Heart right ventricle (tissue), 16 donors: ENCODE results near the gene CAPN5. TPM values are rescaled to one million over a fixed set of nuclear protein-coding genes. Genes with fewer than 3 reads are reported as not detected.

Experiments used
- ATAC-seq, 8 donors: fragments of 200-7000 bp; cut with Tn5 transposase; one replicate each; pipeline ENCODE4 v1.9.1; 2020; ENCODE audit warnings: mild to moderate bottlenecking in 8 of 8, moderate library complexity in 8 of 8, moderate number of reproducible peaks in 1 of 8
- DNase-seq, 2 donors: peaks; one replicate each; pipeline ENCODE4 v3.0.0-alpha.2; 2020
- H3K27ac ChIP-seq, 10 donors: fragments of 200-600 bp; sonication (generic) in 2 of 10; one replicate each; pipeline versions ENCODE4 v1.5.0 to v1.8.0; 2020 to 2022; ENCODE audit warnings: mild to moderate bottlenecking in 3 of 10
- H3K27me3 ChIP-seq, 7 donors: fragments of 200-600 bp; one replicate each; pipeline ENCODE4 v1.8.0; 2021 to 2022; ENCODE audit warnings: mild to moderate bottlenecking in 2 of 7
- H3K36me3 ChIP-seq, 9 donors: fragments of 200-600 bp; sonication (generic) in 1 of 9; one replicate each; pipeline versions ENCODE4 v1.5.0 to v1.8.0; 2020 to 2022; ENCODE audit warnings: mild to moderate bottlenecking in 2 of 9
- H3K4me1 ChIP-seq, 9 donors: fragments of 200-600 bp; sonication (generic) in 1 of 9; one replicate each; pipeline versions ENCODE4 v1.5.0 to v1.8.0; 2020 to 2022; ENCODE audit warnings: mild to moderate bottlenecking in 4 of 9
- H3K4me3 ChIP-seq, 10 donors: fragments of 200-600 bp; sonication (generic) in 2 of 10; one replicate each; pipeline versions ENCODE4 v1.5.0 to v1.8.0; 2020 to 2022; ENCODE audit warnings: mild to moderate bottlenecking in 7 of 10, moderate library complexity in 2 of 10
- H3K9me3 ChIP-seq, 11 donors: fragments of 200-600 bp in 10 of 11; sonication (generic) in 2 of 11; one replicate each; pipeline versions ENCODE4 v1.5.0 to v1.8.0; 2013 to 2022; ENCODE audit warnings: mild to moderate bottlenecking in 2 of 11, control low read depth in 1 of 11, moderate library complexity in 1 of 11
- CTCF ChIP-seq, 9 donors: fragments of 200-600 bp; sonication (generic) in 2 of 9; IDR thresholded peaks; one replicate each; pipeline versions ENCODE4 v1.5.0 to v1.8.0; 2021 to 2022; ENCODE audit warnings: antibody characterized with exemption in 9 of 9, mild to moderate bottlenecking in 5 of 9, moderate library complexity in 1 of 9
- WGBS, 2 donors: extraction: QIAGEN DNeasy Blood & Tissue Kit; methylation state at CpG; one replicate each; pipeline ENCODE4 v1.1.7; 2013; ENCODE audit warnings: inconsistent platforms in 1 of 2; 5-methylcytosine and 5-hydroxymethylcytosine counted together
- intact Hi-C, 10 donors: fragments of 100-400 bp; cut with DNase I; formaldehyde crosslinking; loops; one replicate each; pipeline versions ENCODE4 v1.11.1 to v1.14.2; 2022
- polyA plus RNA-seq, 2 donors: library from polyadenylated mRNA; stranded (reverse); fragments of 200-250 nt; gene quantifications; one replicate each; pipeline ENCODE4 v1.2.3, GENCODE V29; 2013
- total RNA-seq, 10 donors: library from RNA; stranded (reverse); fragmentation: NEBNext Ultra II Directional in 3 of 10; extraction: Animal tissue kit (Norgen Biotek cat#: 25700) in 3 of 10; gene quantifications; one replicate each; pipeline versions ENCODE4 v1.2.1 to v1.2.4, GENCODE V29; 2021 to 2023
- donor health status: Arrhythmogenic right ventricular cardiomyopathy.
- donor health status: ischemic (EF 13 %, LVEDD 7.1; RV severe dilation, severe dysfunction).
- donor health status: healthy with polysubstance abuse.
- donor health status: DM: no; HTN: yes; CAD: no.
- donor health status: DM: no; HTN: no; CAD: no.
- donor health status: ischemic (EF 25% LVEDD 6.9; RV normal size, moderate dysfunction).
- donor health status: ischemic (EF 25% LVEDD 5.7; RV mildly dilated, moderate dysfunction).
- donor health status: healthy.
- donor health status: DM: yes; HTN: yes; CAD: no.
- donor health status: Ischemic cardiomyopathy.
- donor health status: ischemic (EF 35%, LVEDD 5.7; RV mildly dilated, moderate dysfunction).
- donor health status: nonischemic (EF 11% LVEDD 7.7; RV severe dilation, severe dysfunction).
- donor health status: DM: yes; HTN: yes; CAD: no.
- donor health status: PGD.
- donor health status: ischemic (EF 29% LVEDD 5.4; RV normal size, mild dysfunction).
- donor health status: nonischemic (EF 23%, LVEDD 6.1; RV moderate dilation, normal function).

Gene CAPN5
- total and polyA plus RNA-seq, 12 donors = 1.8 to 3.6 (median 2.6) TPM

DNA sequence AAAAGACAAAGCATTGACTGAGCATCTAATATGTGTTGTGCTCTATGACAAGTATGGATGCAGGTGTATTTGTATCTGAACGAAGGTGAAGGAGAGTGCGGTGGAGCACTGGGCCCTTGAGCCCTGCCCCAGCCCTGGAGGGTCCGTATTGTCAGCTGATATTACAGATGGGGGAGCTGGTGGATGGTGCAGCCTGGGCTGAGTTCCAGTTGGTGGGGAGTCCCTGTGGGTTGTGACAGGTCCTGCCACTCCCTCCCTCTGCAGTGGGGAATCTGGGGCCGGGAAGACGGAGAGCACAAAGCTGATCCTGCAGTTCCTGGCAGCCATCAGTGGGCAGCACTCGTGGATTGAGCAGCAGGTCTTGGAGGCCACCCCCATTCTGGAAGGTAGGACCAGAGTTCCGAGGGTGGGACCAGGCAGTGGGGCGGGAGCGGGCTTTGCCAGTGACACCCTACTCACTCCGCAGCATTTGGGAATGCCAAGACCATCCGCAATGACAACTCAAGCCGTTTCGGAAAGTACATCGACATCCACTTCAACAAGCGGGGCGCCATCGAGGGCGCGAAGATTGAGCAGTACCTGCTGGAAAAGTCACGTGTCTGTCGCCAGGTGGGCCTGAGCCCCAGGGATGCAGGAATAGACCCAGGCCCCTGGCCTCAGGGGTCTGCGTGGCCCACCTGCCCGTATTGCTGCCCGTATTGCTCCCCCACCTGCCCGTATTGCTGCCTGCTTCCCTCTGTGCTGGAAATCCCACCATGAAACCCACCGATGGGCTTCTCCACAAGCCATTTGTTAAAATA, 89.8 kb downstream of the CAPN5 start:
- intact Hi-C loops = no loop called here
- Histone ChIP-seq H3K27me3 (no peaks in the 10 kb centered on the region), H3K4me1 (peaks cover 0 to 26% (median 21%) of the 10 kb centered on the region in 9 donors), H3K36me3 (no peaks in the 10 kb centered on the region), H3K9me3 (no peaks in the 10 kb centered on the region), H3K27ac (no peak overlapping the region), H3K4me3 (no peak overlapping the region)
- ATAC-seq = no peak
- WGBS, 2 donors = 94 to 95% methylated on average over 26 of the region's 26 CpGs
- DNase-seq = no peak
- no peak for TF ChIP-seq CTCF (IDR thresholded peaks at IDR 0.05)

DNA sequence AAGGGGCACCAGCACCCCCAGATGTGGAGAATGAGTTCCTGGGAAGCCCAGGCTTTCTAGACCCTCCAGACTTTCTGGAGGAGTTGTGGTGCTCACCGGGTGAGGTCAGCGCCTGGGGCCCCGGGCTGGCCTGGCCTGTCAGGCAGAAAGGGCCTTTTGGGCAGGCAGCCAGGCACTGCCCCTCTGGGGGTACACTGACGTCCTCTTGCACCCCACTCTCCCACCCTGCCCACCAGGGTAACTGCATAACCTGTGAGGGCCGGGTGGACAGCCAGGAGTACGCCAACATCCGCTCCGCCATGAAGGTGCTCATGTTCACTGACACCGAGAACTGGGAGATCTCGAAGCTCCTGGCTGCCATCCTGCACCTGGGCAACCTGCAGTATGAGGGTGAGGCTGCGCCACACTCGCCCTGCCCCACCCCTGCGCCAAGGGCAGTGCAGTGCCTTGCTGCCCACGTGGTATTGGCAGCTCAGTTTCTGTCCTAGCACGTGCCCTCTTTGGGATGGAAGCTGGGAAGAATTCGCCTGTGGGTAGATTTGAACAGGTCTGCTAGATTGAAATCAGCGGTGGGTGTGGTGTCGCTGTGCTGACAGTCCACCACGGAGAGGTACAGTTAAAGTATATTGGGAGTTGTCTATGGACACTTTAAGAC, 91.4 kb downstream of the CAPN5 start:
- Histone ChIP-seq H3K27me3 (no peaks in the 10 kb centered on the region), H3K27ac (no peak overlapping the region), H3K36me3 (no peaks in the 10 kb centered on the region), H3K4me1 (peaks cover 0 to 17% (median 15%) of the 10 kb centered on the region in 9 donors), H3K4me3 (no peak overlapping the region), H3K9me3 (no peaks in the 10 kb centered on the region)
- intact Hi-C loops = no loop called here
- ATAC-seq = no peak
- no peak for DNase-seq
- no peak for TF ChIP-seq CTCF (IDR thresholded peaks at IDR 0.05)
- 89 to 90% methylated on average over 19 of the region's 19 CpGs for WGBS, 2 donors

GRCh38 chr11:77159219-77159936, 92.6 kb downstream of the CAPN5 start:
- no peak for TF ChIP-seq CTCF (IDR thresholded peaks at IDR 0.05)
- Histone ChIP-seq H3K4me3 (no peak overlapping the region), H3K4me1 (peaks cover 0 to 5% (median 4%) of the 10 kb centered on the region in 9 donors), H3K27ac (no peak overlapping the region), H3K36me3 (no peaks in the 10 kb centered on the region), H3K27me3 (no peaks in the 10 kb centered on the region), H3K9me3 (no peaks in the 10 kb centered on the region)
- ATAC-seq (no peak), DNase-seq (no peak)
- intact Hi-C loops = no loop called here
- WGBS, 2 donors = 78 to 87% methylated on average over 4 of the region's 4 CpGs

DNA sequence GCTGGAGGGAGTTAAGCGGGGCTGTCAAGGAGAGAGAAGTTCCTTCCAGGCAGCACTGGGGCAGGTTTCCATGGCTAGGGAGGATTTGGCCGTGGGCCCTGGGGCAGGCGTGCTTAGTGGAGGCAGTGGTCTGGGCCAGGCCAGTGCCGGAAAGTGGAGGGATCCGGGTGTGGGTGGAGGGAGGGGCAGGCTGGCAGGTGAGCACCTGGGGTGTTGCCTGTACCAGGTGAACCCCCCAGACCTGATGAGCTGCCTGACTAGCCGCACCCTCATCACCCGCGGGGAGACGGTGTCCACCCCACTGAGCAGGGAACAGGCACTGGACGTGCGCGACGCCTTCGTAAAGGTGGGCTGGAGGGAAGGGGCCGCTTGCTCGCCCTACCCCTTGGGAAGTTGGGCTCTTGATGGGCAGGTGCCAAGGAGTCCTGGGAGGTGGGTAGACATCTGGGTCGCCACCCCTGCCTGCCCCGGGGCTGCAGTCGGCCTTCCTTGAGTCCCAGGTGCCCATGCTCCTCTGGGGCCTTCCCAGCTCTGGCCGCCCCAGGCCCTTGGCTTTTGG, 93.2 kb downstream of the CAPN5 start:
- Histone ChIP-seq H3K36me3 (no peaks in the 10 kb centered on the region), H3K4me1 (no peaks in the 10 kb centered on the region), H3K4me3 (no peak overlapping the region), H3K9me3 (no peaks in the 10 kb centered on the region), H3K27ac (no peak overlapping the region), H3K27me3 (no peaks in the 10 kb centered on the region)
- WGBS, 2 donors = 97% methylated on average over 20 of the region's 20 CpGs
- ATAC-seq = no peak
- intact Hi-C loops = no loop called here
- no peak for TF ChIP-seq CTCF (IDR thresholded peaks at IDR 0.05)
- no peak for DNase-seq
